ENCODE measurements around the gene VSIR.

- no peak for TF ChIP-seq ZZZ3 (IDR thresholded peaks at IDR 0.05; ENCODE audit: control insufficient read depth, insufficient read length, low read depth)
- TF ChIP-seq SIN3A (IDR thresholded peaks at IDR 0.05; ENCODE audit: low read depth, low read length): no peak
- TF ChIP-seq ATF3 (IDR thresholded peaks at IDR 0.05; ENCODE audit: borderline replicate concordance, extremely low read depth, low read depth, low read length): no peak
- TF ChIP-seq CTCF (IDR thresholded peaks at IDR 0.05 in 2 of 3, conservative IDR thresholded peaks at IDR 0.05 in 1 of 3; ENCODE audit: control insufficient read depth in 2 of 3, extremely low read depth in 1 of 3, insufficient read depth in 1 of 3, low read depth in 3 of 3, low read length in 3 of 3): no peak
- TF ChIP-seq ATF7 (IDR thresholded peaks at IDR 0.05; ENCODE audit: low read depth): no peak
- TF ChIP-seq CBFB (IDR thresholded peaks at IDR 0.05; ENCODE audit: low read depth): no peak
- TF ChIP-seq SREBF2 (IDR thresholded peaks at IDR 0.05; ENCODE audit: low read length): no peak
- no peak for TF ChIP-seq ZBED1 (IDR thresholded peaks at IDR 0.05; ENCODE audit: borderline replicate concordance)
- TF ChIP-seq ZNF687 (IDR thresholded peaks at IDR 0.05): no peak
- TF ChIP-seq IRF3 (IDR thresholded peaks at IDR 0.05): no peak
- TF ChIP-seq CREB1 (IDR thresholded peaks at IDR 0.05; ENCODE audit: low read depth): no peak
Observed at GRCh38 chr10:71812913-71813590, 39.7 kb upstream of the VSIR start.
